HG02759 (cell line): ENCODE results near the gene FCF1.
"Not testable (repeated sequence)": the region's sequence is repeated elsewhere in the genome, so short reads cannot be mapped to it uniquely, and the experiment has no call there.

Source experiments
- ATAC-seq: cut with Tn5 transposase; IDR thresholded peaks from one replicate; pipeline ENCODE4 v1.9.1; 2021; ENCODE audit warnings: mild to moderate bottlenecking, moderate library complexity; ENCODE audit not compliant: unreplicated experiment

The FCF1 gene

DNA sequence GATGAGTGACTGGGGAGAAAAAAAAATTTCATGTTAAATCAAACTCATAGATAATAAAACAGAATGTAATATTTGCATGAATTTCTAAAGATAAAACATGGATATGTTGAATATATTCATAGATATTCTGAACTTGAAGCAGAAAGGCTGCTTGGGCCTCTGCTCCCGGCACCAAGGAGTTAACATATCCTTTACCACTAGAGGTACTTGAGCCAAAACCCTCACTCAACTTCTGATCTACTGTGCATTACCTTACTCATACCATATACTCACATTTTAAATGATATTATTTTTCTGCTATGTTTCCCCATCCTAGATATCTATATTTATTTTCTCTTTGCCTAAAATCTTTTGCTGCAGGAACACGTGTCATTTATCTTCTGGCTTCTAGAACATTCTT lies 15.0 kb upstream of the FCF1 start:
- no peak for ATAC-seq

DNA sequence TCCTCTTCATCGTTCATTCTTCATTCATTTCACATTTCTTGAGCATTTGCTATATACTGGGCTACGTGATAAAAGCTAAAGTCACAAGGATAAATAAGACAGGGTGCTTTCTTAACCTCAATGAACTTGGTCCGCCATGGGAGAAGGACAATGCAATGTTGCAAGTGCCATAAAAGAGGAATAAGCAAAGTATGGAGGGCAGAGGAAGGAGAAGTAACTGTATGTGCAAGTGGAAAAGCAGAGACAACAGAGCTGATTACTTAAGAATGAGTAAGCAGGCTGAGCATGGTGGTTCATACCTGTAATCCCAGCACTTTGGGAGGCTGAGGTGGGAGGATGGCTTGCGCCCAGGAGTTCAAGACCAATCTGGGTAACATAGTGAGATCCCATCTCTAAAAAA lies 14.5 kb upstream of the FCF1 start:
- ATAC-seq, result no peak

DNA sequence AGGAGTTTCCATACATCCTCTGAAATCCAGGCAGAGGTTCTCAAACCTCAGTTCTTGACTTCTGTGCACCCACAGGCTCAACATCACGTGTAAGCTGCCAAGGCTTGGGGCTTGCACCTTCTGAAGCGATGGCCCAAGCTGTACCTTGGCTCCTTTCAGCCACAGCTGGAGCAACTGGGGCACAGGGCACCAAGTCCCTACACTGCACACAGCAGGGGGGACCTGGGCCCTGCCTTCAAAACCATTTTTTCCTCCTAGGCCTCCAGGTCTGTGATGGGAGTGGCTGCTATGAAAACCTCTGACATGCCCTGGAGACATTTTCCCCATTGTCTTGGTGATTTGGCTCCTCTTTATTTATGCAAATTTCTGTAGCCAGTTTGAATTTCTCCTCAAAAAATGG lies 10.7 kb upstream of the FCF1 start:
- no peak for ATAC-seq

DNA sequence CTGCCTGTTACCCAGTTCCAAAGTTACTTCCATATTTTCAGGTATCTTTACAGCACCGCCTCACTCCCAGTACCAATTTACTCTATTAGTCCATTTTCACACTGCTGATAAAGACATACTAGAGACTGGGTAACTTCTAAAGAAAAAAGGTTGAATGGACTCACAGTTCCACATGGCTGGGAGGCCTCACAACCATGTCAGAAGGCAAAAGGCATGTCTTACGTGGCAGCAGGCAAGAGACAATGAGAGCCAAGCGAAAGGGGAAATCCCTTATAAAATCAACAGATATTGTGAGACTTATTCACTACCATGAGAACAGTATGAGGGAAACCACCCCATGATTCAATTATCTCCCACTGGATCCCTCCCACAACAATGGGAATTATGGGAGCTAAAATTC lies 9.9 kb upstream of the FCF1 start:
- no peak for ATAC-seq

DNA sequence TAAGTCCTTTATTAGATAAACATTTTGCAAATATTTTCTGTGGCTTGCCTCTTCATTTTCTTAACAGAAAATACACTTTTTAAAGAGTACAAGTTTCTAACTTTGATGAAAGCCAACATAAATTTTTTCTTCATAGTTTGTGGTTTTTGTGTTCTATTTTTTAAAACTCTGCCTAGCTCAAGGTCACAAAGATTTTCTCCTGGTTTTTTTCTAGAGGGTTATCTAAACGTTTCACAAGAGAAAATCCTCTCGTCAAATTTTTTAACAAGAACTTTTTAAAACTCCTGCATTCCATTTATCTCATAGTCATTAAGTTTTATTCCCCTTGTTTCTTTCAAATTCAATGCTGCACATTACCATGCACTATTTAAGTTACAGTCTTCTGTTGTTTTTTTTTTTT lies 8.3 kb upstream of the FCF1 start:
- ATAC-seq, result no peak

DNA sequence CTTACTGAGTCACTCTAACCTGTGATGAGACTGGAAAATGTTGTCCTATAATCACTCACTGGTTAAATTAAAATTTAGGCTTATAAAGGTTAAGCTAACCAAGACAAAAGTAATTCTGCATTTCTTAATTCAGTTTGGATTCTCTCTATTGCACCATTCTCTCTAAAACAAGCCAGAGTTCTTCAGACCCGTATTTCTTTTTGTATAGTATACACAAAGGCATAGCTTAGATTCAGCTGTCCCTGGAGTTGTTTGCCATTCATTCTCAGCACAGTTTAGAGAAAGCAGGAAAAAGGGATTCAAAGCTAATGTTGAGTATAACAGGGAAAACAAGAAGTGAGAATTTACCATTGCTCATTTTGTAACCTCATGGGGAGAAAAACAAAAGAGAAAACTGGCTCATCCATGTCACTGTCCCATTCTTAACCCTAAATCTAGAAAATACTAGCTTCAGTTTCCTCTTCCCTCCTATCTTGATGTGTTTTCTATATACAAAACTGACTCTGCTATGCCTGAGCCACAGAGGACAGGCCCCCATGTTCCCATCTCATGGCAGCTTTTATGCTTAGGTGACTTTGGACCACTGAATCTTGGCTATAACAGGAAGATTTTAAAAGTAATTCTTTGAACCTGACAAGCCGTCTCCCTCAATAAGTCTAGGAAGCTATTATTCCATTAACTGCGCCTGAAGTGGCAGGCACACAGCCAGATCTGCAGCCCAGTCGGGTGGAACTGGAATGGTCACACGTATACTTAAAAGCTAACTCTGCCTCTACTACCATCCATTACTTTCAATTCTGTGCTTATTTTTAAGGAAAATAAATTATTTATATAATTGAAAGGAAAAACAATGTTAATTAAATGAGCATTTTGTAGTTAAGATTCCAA lies 7.1 kb upstream of the FCF1 start:
- ATAC-seq, result no peak

GRCh38 chr14:74710480-74710879 lies 2.5 kb upstream of the FCF1 start:
- ATAC-seq, result no peak

DNA sequence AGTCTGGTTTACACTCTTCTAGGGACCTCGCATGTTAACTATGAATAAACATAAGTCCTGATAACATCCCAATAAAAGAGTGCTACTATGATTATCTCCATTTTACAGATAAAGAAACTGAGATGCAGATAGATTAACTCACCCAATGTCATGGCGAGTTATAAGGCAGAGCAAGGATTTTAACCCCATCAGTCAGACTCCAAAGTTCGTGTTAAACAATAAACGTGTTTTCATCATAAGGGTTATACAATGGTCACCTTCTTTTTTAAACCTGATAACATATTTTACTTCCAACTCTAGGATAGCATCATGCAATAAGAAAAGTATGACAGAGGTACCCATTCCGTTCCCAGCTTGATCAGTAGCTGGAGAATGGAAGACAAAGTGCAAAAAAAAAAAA lies 1.3 kb upstream of the FCF1 start:
- no peak for ATAC-seq

- ATAC-seq, result no peak
Measured at GRCh38 chr14:74713395-74713735, 421 bp downstream of the FCF1 start.

GRCh38 chr14:74720526-74720925 lies 7.6 kb downstream of the FCF1 start:
- no peak for ATAC-seq

- ATAC-seq, result no peak
Measured at GRCh38 chr14:74723134-74723533, 10.2 kb downstream of the FCF1 start.

GRCh38 chr14:74732387-74732786 lies 19.4 kb downstream of the FCF1 start:
- no peak for ATAC-seq

- no peak for ATAC-seq
Measured at GRCh38 chr14:74733221-74733620, 20.3 kb downstream of the FCF1 start.

- no peak for ATAC-seq
Measured at GRCh38 chr14:74735125-74735524, 22.2 kb downstream of the FCF1 start.

DNA sequence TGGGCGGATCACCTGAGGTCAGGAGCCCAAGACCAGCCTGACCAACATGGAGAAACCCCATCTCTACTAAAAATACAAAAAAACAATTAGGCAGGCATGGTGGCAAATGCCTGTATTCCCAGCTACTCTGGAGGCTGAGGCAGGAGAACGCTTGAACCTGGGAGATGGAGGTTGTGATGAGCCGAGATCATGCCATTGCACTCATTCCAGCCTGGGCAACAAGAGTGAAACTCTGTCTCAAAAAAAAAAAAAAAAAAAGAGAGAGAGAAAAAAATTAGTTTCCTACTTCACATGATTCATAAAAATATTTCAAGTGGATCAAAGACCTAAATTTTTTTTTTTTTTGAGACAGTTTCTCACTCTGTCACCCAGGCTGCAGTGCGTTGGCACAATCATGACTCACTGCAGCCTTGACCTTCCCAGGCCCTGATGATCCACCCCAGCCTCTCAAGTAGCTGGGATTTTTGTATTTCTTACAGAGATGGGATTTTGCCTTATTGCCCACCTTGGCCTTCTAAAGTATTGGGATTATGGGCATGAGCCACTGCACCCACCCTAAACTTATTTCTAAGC lies 24.9 kb downstream of the FCF1 start:
- no peak for ATAC-seq

- ATAC-seq, result no peak
Measured at GRCh38 chr14:74739293-74740030, 26.5 kb downstream of the FCF1 start.

- ATAC-seq, result no peak
Measured at GRCh38 chr14:74747237-74747636, 34.3 kb downstream of the FCF1 start.

DNA sequence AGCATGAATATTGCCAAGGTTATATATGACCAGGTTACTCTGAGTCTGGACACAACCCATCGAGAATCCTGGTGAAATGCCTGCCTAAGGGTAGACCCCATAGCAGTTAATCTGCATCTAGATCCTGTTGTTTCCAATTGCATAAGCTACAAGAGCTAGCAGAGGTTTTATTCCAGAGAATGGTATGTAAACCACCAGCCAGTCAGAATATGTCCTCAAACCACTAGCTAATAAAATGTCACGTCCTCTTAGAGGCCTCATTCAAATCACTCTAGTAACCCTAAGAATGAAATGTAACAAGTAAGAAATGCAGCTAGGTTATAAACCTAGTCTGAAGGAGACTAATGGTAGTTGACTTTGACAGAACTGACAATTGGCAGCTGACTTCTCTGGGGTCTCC lies 41.2 kb downstream of the FCF1 start:
- no peak for ATAC-seq

- no peak for ATAC-seq
Measured at GRCh38 chr14:74754899-74755298, 42.0 kb downstream of the FCF1 start.

DNA sequence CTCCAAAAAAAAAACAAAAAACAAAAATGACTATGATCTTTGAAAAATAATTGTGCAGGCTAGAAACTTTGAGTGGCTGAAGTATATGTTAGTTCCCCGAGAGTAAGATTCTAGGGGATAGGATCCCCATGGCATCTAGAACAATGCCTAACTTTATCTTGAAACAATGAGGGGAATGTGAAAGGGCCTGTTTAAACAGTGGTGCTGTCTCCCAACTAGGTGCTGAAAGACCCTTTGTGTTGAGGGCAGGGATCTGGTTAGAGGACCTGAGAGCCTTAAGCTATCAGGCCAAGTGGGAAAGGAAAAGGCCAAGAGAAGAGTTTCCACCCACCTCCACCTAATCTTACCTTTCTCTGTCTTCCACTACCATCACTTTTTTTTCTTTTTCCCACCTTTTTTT lies 43.4 kb downstream of the FCF1 start:
- ATAC-seq, result no peak

- ATAC-seq, result not testable (repeated sequence)
Measured at GRCh38 chr14:74758505-74758904, 45.6 kb downstream of the FCF1 start.
